ENCODE measurements around the gene FILIP1L. TPM values are rescaled to one million over a fixed set of nuclear protein-coding genes. Genes with fewer than 3 reads are reported as not detected.

FILIP1L gene
- total and polyA plus RNA-seq, 2 of the 13 experiments (the other 11 are each of a cell fraction or from before 2014, with no cell fraction given): 8.1 to 187 TPM

GRCh38 chr3:99875929-99876841, 238.1 kb downstream of the FILIP1L start (continued):
- TF ChIP-seq SNAPC4 (CRISPR knock-in tag; IDR thresholded peaks at IDR 0.05) (no peak), TARDBP (CRISPR knock-in tag; IDR thresholded peaks at IDR 0.05) (no peak), ZNF326 (CRISPR knock-in tag; IDR thresholded peaks at IDR 0.05; ENCODE audit: borderline replicate concordance) (no peak), LBX2 (CRISPR knock-in tag; IDR thresholded peaks at IDR 0.05; ENCODE audit: borderline replicate concordance) (0 out of 2 replicates have a peak, but pooled peaks have one; percentile 36), RARG (CRISPR knock-in tag; IDR thresholded peaks at IDR 0.05; ENCODE audit: low read depth) (0 out of 2 replicates have a peak, but pooled peaks have one; percentile 50), ZNF773 (CRISPR knock-in tag; IDR thresholded peaks at IDR 0.05; ENCODE audit: borderline replicate concordance) (peak; percentile 79; the same call in 1 of the 2 replicates), ZNF367 (CRISPR knock-in tag; IDR thresholded peaks at IDR 0.05; ENCODE audit: borderline replicate concordance) (no peak; the same call in 1 of the 2 replicates), ZNF563 (CRISPR knock-in tag; IDR thresholded peaks at IDR 0.05) (peak; percentile 65; the same call in 1 of the 2 replicates), SKI (IDR thresholded peaks at IDR 0.05; ENCODE audit: partially characterized antibody) (no peak), THAP9 (CRISPR knock-in tag; IDR thresholded peaks at IDR 0.05; ENCODE audit: borderline replicate concordance) (no peak), ZBTB38 (CRISPR knock-in tag; IDR thresholded peaks at IDR 0.05) (peak; percentile 89), ZNF788 (CRISPR knock-in tag; IDR thresholded peaks at IDR 0.05; ENCODE audit: borderline replicate concordance) (peak; percentile 56; the same call in 1 of the 2 replicates), GLMP (CRISPR knock-in tag; IDR thresholded peaks at IDR 0.05; ENCODE audit: borderline replicate concordance) (no peak), SMC3 (IDR thresholded peaks at IDR 0.05; ENCODE audit: low read length) (no peak), NFYC (CRISPR knock-in tag; IDR thresholded peaks at IDR 0.05) (no peak), SMAD3 (CRISPR knock-in tag; IDR thresholded peaks at IDR 0.05) (peak; percentile 35; the same call in 1 of the 2 replicates), ZNF878 (CRISPR knock-in tag; IDR thresholded peaks at IDR 0.05) (peak; percentile 50; the same call in 1 of the 2 replicates)

All from HepG2 (cell line).